Measurements from ENCODE around the gene CLNK. TPM values are rescaled to one million over a fixed set of nuclear protein-coding genes. Genes with fewer than 3 reads are reported as not detected.

CLNK gene
- total and polyA plus RNA-seq, 4 donors, result 0.04 to 0.57 (median 0.14) TPM; not detected in 1

- 35 to 69% methylated on average over 6 of the region's 6 CpGs for WGBS, 2 donors
- no peaks in the 10 kb centered on the region for H3K27me3 ChIP-seq (ENCODE audit: control insufficient read depth in 3 of 3, insufficient read depth in 3 of 3, low read length in 2 of 3)
- DNase-seq (no peak), ATAC-seq (ENCODE audit: insufficient read depth, low FRiP score) (no peak)
- H3K36me3 ChIP-seq (ENCODE audit: control insufficient read depth in 4 of 4, insufficient read depth in 4 of 4, low read length in 4 of 4), result no peaks in the 10 kb centered on the region
- H3K9me3 ChIP-seq (ENCODE audit: control insufficient read depth in 4 of 4, insufficient read depth in 3 of 4, low read length in 3 of 4), result peaks cover 0 to 8% (median 0%) of the 10 kb centered on the region in 4 donors
- TF ChIP-seq CTCF (IDR thresholded peaks at IDR 0.05; ENCODE audit: control extremely low read depth, extremely low read depth), result no peak
- no peak overlapping the region for H3K9ac ChIP-seq (ENCODE audit: insufficient read depth in 1 of 2, low read length in 2 of 2)
- H3K4me1 ChIP-seq (ENCODE audit: control insufficient read depth in 5 of 5, insufficient read depth in 5 of 5, low read length in 5 of 5), result peaks cover 0 to 9% (median 0%) of the 10 kb centered on the region in 5 donors
- H3K27ac ChIP-seq (ENCODE audit: low read depth in 1 of 2, low read length in 1 of 2), result no peak overlapping the region
- H3K4me3 ChIP-seq, result no peak overlapping the region
Measured at GRCh38 chr4:10688846-10689245, 4.3 kb upstream of the CLNK start.

GRCh38 chr4:10688022-10688421, 3.5 kb upstream of the CLNK start:
- ATAC-seq (ENCODE audit: insufficient read depth, low FRiP score), result no peak
- no peak overlapping the region for H3K4me3 ChIP-seq
- WGBS, 2 donors, result 98% methylated on average over 3 of the region's 3 CpGs
- H3K27ac ChIP-seq (ENCODE audit: low read depth in 1 of 2, low read length in 1 of 2), result no peak overlapping the region
- DNase-seq, result no peak
- H3K36me3 ChIP-seq (ENCODE audit: control insufficient read depth in 4 of 4, insufficient read depth in 4 of 4, low read length in 4 of 4), result no peaks in the 10 kb centered on the region
- peaks cover 0 to 5% (median 0%) of the 10 kb centered on the region in 4 donors for H3K9me3 ChIP-seq (ENCODE audit: control insufficient read depth in 4 of 4, insufficient read depth in 3 of 4, low read length in 3 of 4)
- H3K9ac ChIP-seq (ENCODE audit: insufficient read depth in 1 of 2, low read length in 2 of 2), result no peak overlapping the region
- peaks cover 0 to 9% (median 0%) of the 10 kb centered on the region in 5 donors for H3K4me1 ChIP-seq (ENCODE audit: control insufficient read depth in 5 of 5, insufficient read depth in 5 of 5, low read length in 5 of 5)
- H3K27me3 ChIP-seq (ENCODE audit: control insufficient read depth in 3 of 3, insufficient read depth in 3 of 3, low read length in 2 of 3), result no peaks in the 10 kb centered on the region
- TF ChIP-seq CTCF (IDR thresholded peaks at IDR 0.05; ENCODE audit: control extremely low read depth, extremely low read depth), result no peak

GRCh38 chr4:10687526-10687925, 3.0 kb upstream of the CLNK start:
- Histone ChIP-seq H3K27me3 (ENCODE audit: control insufficient read depth in 3 of 3, insufficient read depth in 3 of 3, low read length in 2 of 3) (no peaks in the 10 kb centered on the region), H3K4me3 (no peak overlapping the region), H3K27ac (ENCODE audit: low read depth in 1 of 2, low read length in 1 of 2) (no peak overlapping the region), H3K9ac (ENCODE audit: insufficient read depth in 1 of 2, low read length in 2 of 2) (no peak overlapping the region), H3K9me3 (ENCODE audit: control insufficient read depth in 4 of 4, insufficient read depth in 3 of 4, low read length in 3 of 4) (peaks cover 0 to 5% (median 0%) of the 10 kb centered on the region in 4 donors), H3K4me1 (ENCODE audit: control insufficient read depth in 5 of 5, insufficient read depth in 5 of 5, low read length in 5 of 5) (peaks cover 0 to 9% (median 0%) of the 10 kb centered on the region in 5 donors), H3K36me3 (ENCODE audit: control insufficient read depth in 4 of 4, insufficient read depth in 4 of 4, low read length in 4 of 4) (no peaks in the 10 kb centered on the region)
- DNase-seq (no peak), ATAC-seq (ENCODE audit: insufficient read depth, low FRiP score) (no peak)
- no peak for TF ChIP-seq CTCF (IDR thresholded peaks at IDR 0.05; ENCODE audit: control extremely low read depth, extremely low read depth)
- WGBS, 2 donors, result 84 to 90% methylated on average over 5 of the region's 5 CpGs

GRCh38 chr4:10682397-10682796, 2.2 kb downstream of the CLNK start:
- no peaks in the 10 kb centered on the region for H3K36me3 ChIP-seq (ENCODE audit: control insufficient read depth in 4 of 4, insufficient read depth in 4 of 4, low read length in 4 of 4)
- ATAC-seq (ENCODE audit: insufficient read depth, low FRiP score) (no peak), DNase-seq (no peak)
- no peak overlapping the region for H3K9ac ChIP-seq (ENCODE audit: insufficient read depth in 1 of 2, low read length in 2 of 2)
- no peaks in the 10 kb centered on the region for H3K4me1 ChIP-seq (ENCODE audit: control insufficient read depth in 5 of 5, insufficient read depth in 5 of 5, low read length in 5 of 5)
- H3K9me3 ChIP-seq (ENCODE audit: control insufficient read depth in 4 of 4, insufficient read depth in 3 of 4, low read length in 3 of 4), result peaks cover 0 to 5% (median 0%) of the 10 kb centered on the region in 4 donors
- no peak overlapping the region for H3K27ac ChIP-seq (ENCODE audit: low read depth in 1 of 2, low read length in 1 of 2)
- TF ChIP-seq CTCF (IDR thresholded peaks at IDR 0.05; ENCODE audit: control extremely low read depth, extremely low read depth), result no peak
- no peaks in the 10 kb centered on the region for H3K27me3 ChIP-seq (ENCODE audit: control insufficient read depth in 3 of 3, insufficient read depth in 3 of 3, low read length in 2 of 3)
- no peak overlapping the region for H3K4me3 ChIP-seq
- 83 to 87% methylated on average over 3 of the region's 3 CpGs for WGBS, 2 donors
